ENCODE measurements around the gene KCNIP1.

Gene KCNIP1

GRCh38 chr5:170704417-170705192 is 200.8 kb downstream of the KCNIP1 start:
- no peak for DNase-seq (ENCODE audit: low read depth in 2 of 2, low spot score in 1 of 2)

- no peak for DNase-seq (ENCODE audit: low read depth in 2 of 2, low spot score in 1 of 2)
These were observed 205.8 kb downstream of the KCNIP1 start for GRCh38 chr5:170709640-170710039.

- no peak for DNase-seq (ENCODE audit: low read depth in 2 of 2, low spot score in 1 of 2)
These were observed 207.5 kb downstream of the KCNIP1 start for GRCh38 chr5:170711300-170711699.

- DNase-seq (ENCODE audit: low read depth in 2 of 2, low spot score in 1 of 2): no peak
These were observed 211.3 kb downstream of the KCNIP1 start for GRCh38 chr5:170715141-170715540.

- no peak for DNase-seq (ENCODE audit: low read depth in 2 of 2, low spot score in 1 of 2)
These were observed 212.6 kb downstream of the KCNIP1 start for GRCh38 chr5:170716396-170716795.

GRCh38 chr5:170719551-170719950 is 215.7 kb downstream of the KCNIP1 start:
- no peak for DNase-seq (ENCODE audit: low read depth in 2 of 2, low spot score in 1 of 2)

GRCh38 chr5:170720179-170720578 is 216.4 kb downstream of the KCNIP1 start:
- DNase-seq (ENCODE audit: low read depth in 2 of 2, low spot score in 1 of 2): no peak

GRCh38 chr5:170720984-170721383 is 217.2 kb downstream of the KCNIP1 start:
- DNase-seq (ENCODE audit: low read depth in 2 of 2, low spot score in 1 of 2): no peak

- DNase-seq (ENCODE audit: low read depth in 2 of 2, low spot score in 1 of 2): no peak
These were observed 217.9 kb downstream of the KCNIP1 start for GRCh38 chr5:170721681-170722080.

- no peak for DNase-seq (ENCODE audit: low read depth in 2 of 2, low spot score in 1 of 2)
These were observed 218.5 kb downstream of the KCNIP1 start for GRCh38 chr5:170722316-170722715.

GRCh38 chr5:170731052-170731451 is 227.2 kb downstream of the KCNIP1 start:
- DNase-seq (ENCODE audit: low read depth in 2 of 2, low spot score in 1 of 2): no peak

- DNase-seq (ENCODE audit: low read depth in 2 of 2, low spot score in 1 of 2): no peak
These were observed 228.9 kb downstream of the KCNIP1 start for GRCh38 chr5:170732685-170733084.

- no peak for DNase-seq (ENCODE audit: low read depth in 2 of 2, low spot score in 1 of 2)
These were observed 233.1 kb downstream of the KCNIP1 start for GRCh38 chr5:170736966-170737365.

GRCh38 chr5:170737591-170737990 is 233.8 kb downstream of the KCNIP1 start:
- DNase-seq (ENCODE audit: low read depth in 2 of 2, low spot score in 1 of 2): no peak

GRCh38 chr5:170738840-170739239 is 235.0 kb downstream of the KCNIP1 start:
- no peak for DNase-seq (ENCODE audit: low read depth in 2 of 2, low spot score in 1 of 2)

GRCh38 chr5:170739446-170739845 is 235.6 kb downstream of the KCNIP1 start:
- DNase-seq (ENCODE audit: low read depth in 2 of 2, low spot score in 1 of 2): no peak

GRCh38 chr5:170740551-170741205 is 236.9 kb downstream of the KCNIP1 start:
- no peak for DNase-seq (ENCODE audit: low read depth in 2 of 2, low spot score in 1 of 2)

GRCh38 chr5:170741801-170742200 is 238.0 kb downstream of the KCNIP1 start:
- no peak for DNase-seq (ENCODE audit: low read depth in 2 of 2, low spot score in 1 of 2)

- no peak for DNase-seq (ENCODE audit: low read depth in 2 of 2, low spot score in 1 of 2)
These were observed 240.0 kb downstream of the KCNIP1 start for GRCh38 chr5:170743876-170744212.

- DNase-seq (ENCODE audit: low read depth in 2 of 2, low spot score in 1 of 2): no peak
These were observed 241.8 kb downstream of the KCNIP1 start for GRCh38 chr5:170745481-170746071.

- no peak for DNase-seq (ENCODE audit: low read depth in 2 of 2, low spot score in 1 of 2)
These were observed 242.5 kb downstream of the KCNIP1 start for GRCh38 chr5:170746075-170746960.
